Endothelial cell of umbilical vein (primary cell): ENCODE results near the gene RLN3. TPM values are rescaled to one million over a fixed set of nuclear protein-coding genes. Genes with fewer than 3 reads are reported as not detected.

Source experiments
- BruUV-seq: library from RNA; stranded (reverse); fragments of 400-500 nt; replicated peaks from 2 replicates; lab custom pipeline; 2021; lab: Mats Ljungman, UMichigan
- CTCF ChIA-PET: fragments of 300-600, 350-600 bp; sonication (Branson Sonifier 250); formaldehyde crosslinking; loops from one replicate; lab custom pipeline; 2021; ENCODE audit warnings: antibody characterized with exemption, inconsistent platforms; lab: Charles Lee
- POLR2A ChIA-PET: fragments of 300-600, 350-600 bp; sonication (Branson Sonifier 250); formaldehyde crosslinking; loops from one replicate; lab custom pipeline; 2021; ENCODE audit warnings: antibody characterized with exemption, inconsistent platforms; lab: Charles Lee
- DNase-seq: peaks from one replicate; pipeline ENCODE4 v3.0.0-alpha.2; 2011; ENCODE audit warnings: low read depth, low spot score
- FAIRE-seq: peaks from 2 replicates; lab custom pipeline; 2011; peaks lifted over from hg19 to GRCh38; lab: Jason Lieb, UNC
- H2AFZ ChIP-seq: 2 replicates; pipeline ENCODE4 v1.6.0; 2012; ENCODE audit warnings: low read depth, low read length, control low read depth, inconsistent platforms
- H3K27ac ChIP-seq: 2 replicates; pipeline ENCODE4 v1.5.1; 2011; ENCODE audit warnings: low read depth, mild to moderate bottlenecking, control low read depth, low read length, moderate library complexity; ENCODE audit not compliant: insufficient read depth
- H3K27me3 ChIP-seq, 2 experiments: 2 replicates each; pipeline versions ENCODE4 v1.6.0 to v1.6.1; 2011; ENCODE audit warnings: low read length in 2 of 2, mixed read lengths in 1 of 2; ENCODE audit not compliant: control insufficient read depth in 2 of 2, insufficient read depth in 2 of 2
- H3K36me3 ChIP-seq, 2 experiments: 2 replicates in 1 of 2; 3 replicates in 1 of 2; pipeline ENCODE4 v1.5.1; 2011; ENCODE audit warnings: low read length in 2 of 2, mild to moderate bottlenecking in 1 of 2, moderate library complexity in 1 of 2; ENCODE audit not compliant: control insufficient read depth in 2 of 2, insufficient read depth in 2 of 2; ENCODE audit errors: extremely low read depth in 1 of 2
- H3K4me1 ChIP-seq: 3 replicates; pipeline ENCODE4 v1.5.1; 2011; ENCODE audit warnings: mild to moderate bottlenecking, low read length; ENCODE audit not compliant: control insufficient read depth, insufficient read depth; ENCODE audit errors: extremely low read depth
- H3K4me2 ChIP-seq: 2 replicates; pipeline ENCODE4 v1.6.1; 2011; ENCODE audit warnings: low read length, control low read depth, mixed read lengths; ENCODE audit not compliant: insufficient read depth
- H3K4me3 ChIP-seq, 3 experiments: fragments of 200-600 bp in 1 of 3; sonication (generic), shearing (Covaris generic) in 1 of 3; replicated peaks in 1 of 3; 2 replicates each; pipeline ENCODE4 v1.5.1; 2011 to 2016; ENCODE audit warnings: control low read depth in 3 of 3, low read length in 3 of 3, mild to moderate bottlenecking in 2 of 3, inconsistent platforms in 1 of 3, low read depth in 1 of 3, moderate library complexity in 1 of 3; ENCODE audit not compliant: insufficient read depth in 1 of 3
- H3K79me2 ChIP-seq: 2 replicates; pipeline ENCODE4 v1.6.0; 2012; ENCODE audit warnings: low read length, inconsistent platforms; ENCODE audit not compliant: control insufficient read depth, insufficient read depth
- H3K9ac ChIP-seq: replicated peaks from 2 replicates; pipeline ENCODE3; 2011; ENCODE audit warnings: low read length, control low read depth; ENCODE audit not compliant: insufficient read depth; ENCODE audit errors: extremely low read depth
- H3K9me1 ChIP-seq: replicated peaks from 3 replicates; pipeline ENCODE4 v1.6.0; 2011; ENCODE audit warnings: mild to moderate bottlenecking, low read length; ENCODE audit not compliant: control insufficient read depth, insufficient read depth; ENCODE audit errors: extremely low read depth
- H3K9me3 ChIP-seq: replicated peaks from 2 replicates; pipeline ENCODE4 v1.5.1; 2012; ENCODE audit warnings: low read length, inconsistent platforms; ENCODE audit not compliant: control insufficient read depth, insufficient read depth
- H4K20me1 ChIP-seq: replicated peaks from 2 replicates; pipeline ENCODE3; 2011; ENCODE audit warnings: mild to moderate bottlenecking, low read length; ENCODE audit not compliant: control insufficient read depth, insufficient read depth; ENCODE audit errors: extremely low read depth
- EZH2 ChIP-seq: IDR thresholded peaks from 2 replicates; pipeline ENCODE4 v1.6.1; 2012; ENCODE audit warnings: borderline replicate concordance, low read depth, mild to moderate bottlenecking, moderate library complexity, low read length, inconsistent platforms; ENCODE audit not compliant: severe bottlenecking
- FOS ChIP-seq: IDR thresholded peaks from 2 replicates; pipeline ENCODE4 v1.6.1; 2011; ENCODE audit warnings: mild to moderate bottlenecking, low read length, moderate library complexity, borderline replicate concordance; ENCODE audit not compliant: insufficient read depth
- GATA2 ChIP-seq: IDR thresholded peaks from 2 replicates; pipeline ENCODE4 v1.7.0; 2011; ENCODE audit warnings: low read depth, mild to moderate bottlenecking, moderate library complexity, mixed read lengths, low read length; ENCODE audit not compliant: insufficient read length, insufficient read depth
- JUN ChIP-seq: IDR thresholded peaks from 2 replicates; pipeline ENCODE4 v1.6.1; 2011; ENCODE audit warnings: borderline replicate concordance, low read depth; ENCODE audit not compliant: insufficient read length, insufficient read depth
- MYC ChIP-seq: IDR thresholded peaks from one replicate; pipeline ENCODE4 v1.6.1; 2011; ENCODE audit warnings: mild to moderate bottlenecking, low read depth, low read length
- POLR2A ChIP-seq: IDR thresholded peaks from 2 replicates; pipeline ENCODE4 v1.6.1; 2012; ENCODE audit warnings: low read depth, mild to moderate bottlenecking, control low read depth, low read length
- POLR2AphosphoS5 ChIP-seq: IDR thresholded peaks from 2 replicates; pipeline ENCODE4 v1.6.1; 2012; ENCODE audit warnings: low read depth, mild to moderate bottlenecking, control low read depth, low read length, moderate library complexity; ENCODE audit not compliant: insufficient read depth
- dilution Hi-C: fragments of 300-500 bp; cut with MboI; formaldehyde crosslinking; loops from one replicate; pipeline ENCODE4 v1.15.0; 2019; ENCODE audit warnings: low sequenced_read_pairs; ENCODE audit not compliant: extremely low pct_ligation_motif_present
- intact Hi-C: fragments of 100-400 bp; cut with micrococcal nuclease; formaldehyde crosslinking; loops from one replicate; pipeline ENCODE4 v1.10.0; 2022
- polyA plus RNA-seq, 4 experiments: library from polyadenylated mRNA; depleted of rRNA in 3 of 4; stranded (reverse) in 3 of 4; unstranded in 1 of 4; fragments of >200 nt; gene quantifications; 2 replicates each; pipeline versions ENCODE4 v1.2.1 to v1.2.3, GENCODE V29; 2011 to 2012; ENCODE audit warnings: missing spikeins in 1 of 4
- total RNA-seq: library from RNA; stranded (reverse); gene quantifications from 2 replicates; pipeline ENCODE4 v1.2.3, GENCODE V29; 2021
- TF ChIP-seq, protein P1 (sequence below), 2 donors: IDR thresholded peaks; 1 replicate in 1 of 2; 2 replicates in 1 of 2; pipeline ENCODE4 v1.5.1; 2011; ENCODE audit warnings: low read length in 2 of 2, mild to moderate bottlenecking in 2 of 2, moderate library complexity in 2 of 2, control low read depth in 1 of 2, inconsistent platforms in 1 of 2, low read depth in 1 of 2; ENCODE audit not compliant: insufficient read depth in 1 of 2; ENCODE audit errors: extremely low read depth in 1 of 2
- TF ChIP-seq, protein P2 (sequence below): IDR thresholded peaks from 2 replicates; pipeline ENCODE4 v1.6.1; 2011; ENCODE audit not compliant: insufficient read depth, insufficient read length

Gene RLN3
- total and polyA plus RNA-seq, 2 donors (not counting 3 experiments of a cell fraction or from before 2014, with no cell fraction given) = not detected

GRCh38 chr19:13981988-13982501, 45.9 kb upstream of the RLN3 start:
- Histone ChIP-seq H3K4me3 (no peak overlapping the region), H3K9me1 (no peaks in the 10 kb centered on the region), H4K20me1 (no peaks in the 10 kb centered on the region), H3K27ac (no peak overlapping the region), H3K4me2 (no peak overlapping the region), H3K9me3 (no peaks in the 10 kb centered on the region), H3K36me3 (peaks cover 0 to 2% of the 10 kb centered on the region in 2 experiments), H3K4me1 (peaks cover 23% of the 10 kb centered on the region), H3K9ac (no peak overlapping the region), H3K27me3 (no peaks in the 10 kb centered on the region), H3K79me2 (no peaks in the 10 kb centered on the region), H2AFZ (no peak overlapping the region)
- CTCF ChIA-PET = no interaction called here
- FAIRE-seq (no peak), DNase-seq (no peak)
- BruUV-seq = no TSS peak
- POLR2A ChIA-PET = no interaction called here
- dilution Hi-C loops = no loop called here
- TF ChIP-seq, protein P1, sequence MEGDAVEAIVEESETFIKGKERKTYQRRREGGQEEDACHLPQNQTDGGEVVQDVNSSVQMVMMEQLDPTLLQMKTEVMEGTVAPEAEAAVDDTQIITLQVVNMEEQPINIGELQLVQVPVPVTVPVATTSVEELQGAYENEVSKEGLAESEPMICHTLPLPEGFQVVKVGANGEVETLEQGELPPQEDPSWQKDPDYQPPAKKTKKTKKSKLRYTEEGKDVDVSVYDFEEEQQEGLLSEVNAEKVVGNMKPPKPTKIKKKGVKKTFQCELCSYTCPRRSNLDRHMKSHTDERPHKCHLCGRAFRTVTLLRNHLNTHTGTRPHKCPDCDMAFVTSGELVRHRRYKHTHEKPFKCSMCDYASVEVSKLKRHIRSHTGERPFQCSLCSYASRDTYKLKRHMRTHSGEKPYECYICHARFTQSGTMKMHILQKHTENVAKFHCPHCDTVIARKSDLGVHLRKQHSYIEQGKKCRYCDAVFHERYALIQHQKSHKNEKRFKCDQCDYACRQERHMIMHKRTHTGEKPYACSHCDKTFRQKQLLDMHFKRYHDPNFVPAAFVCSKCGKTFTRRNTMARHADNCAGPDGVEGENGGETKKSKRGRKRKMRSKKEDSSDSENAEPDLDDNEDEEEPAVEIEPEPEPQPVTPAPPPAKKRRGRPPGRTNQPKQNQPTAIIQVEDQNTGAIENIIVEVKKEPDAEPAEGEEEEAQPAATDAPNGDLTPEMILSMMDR (IDR thresholded peaks at IDR 0.05; ENCODE audit: extremely low read depth in 1 of 2, insufficient read depth in 1 of 2, low read depth in 1 of 2, low read length in 2 of 2) = no peak
- TF ChIP-seq GATA2 = no peak
- TF ChIP-seq MYC = no peak
- TF ChIP-seq JUN = no peak
- no peak for TF ChIP-seq POLR2AphosphoS5
- TF ChIP-seq FOS = no peak
- TF ChIP-seq, protein P2, sequence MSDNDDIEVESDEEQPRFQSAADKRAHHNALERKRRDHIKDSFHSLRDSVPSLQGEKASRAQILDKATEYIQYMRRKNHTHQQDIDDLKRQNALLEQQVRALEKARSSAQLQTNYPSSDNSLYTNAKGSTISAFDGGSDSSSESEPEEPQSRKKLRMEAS = no peak
- TF ChIP-seq EZH2 = no peak
- TF ChIP-seq POLR2A = no peak
- intact Hi-C loops = no loop called here
